CD4-positive, alpha-beta T cell treated with Interleukin-2 at 100 ng/mL for 4 hours (primary cell): ENCODE data around the gene LRRC14B.

ENCODE experiments used
- DNase-seq: peaks from one replicate; pipeline ENCODE4 v3.0.0-alpha.2; 2020; ENCODE audit warnings: low spot score

The LRRC14B gene

GRCh38 chr5:174876-175465 lies 16.3 kb upstream of the LRRC14B start:
- no peak for DNase-seq

- DNase-seq, result no peak
Measured at GRCh38 chr5:176296-176823, 14.9 kb upstream of the LRRC14B start.

GRCh38 chr5:178110-178509 lies 13.2 kb upstream of the LRRC14B start:
- DNase-seq, result no peak

GRCh38 chr5:179401-179800 lies 11.9 kb upstream of the LRRC14B start:
- DNase-seq, result no peak

- DNase-seq, result no peak
Measured at GRCh38 chr5:180286-180918, 10.9 kb upstream of the LRRC14B start.

- DNase-seq, result no peak
Measured at GRCh38 chr5:181160-181559, 10.1 kb upstream of the LRRC14B start.

- DNase-seq, result no peak
Measured at GRCh38 chr5:181566-181965, 9.7 kb upstream of the LRRC14B start.

- no peak for DNase-seq
Measured at GRCh38 chr5:182126-182525, 9.2 kb upstream of the LRRC14B start.

GRCh38 chr5:184471-184870 lies 6.8 kb upstream of the LRRC14B start:
- DNase-seq, result no peak

GRCh38 chr5:185095-186070 lies 5.9 kb upstream of the LRRC14B start:
- DNase-seq, result no peak

GRCh38 chr5:186091-187041 lies 4.9 kb upstream of the LRRC14B start:
- no peak for DNase-seq

- no peak for DNase-seq
Measured at GRCh38 chr5:187042-187431, 4.3 kb upstream of the LRRC14B start.

GRCh38 chr5:187617-188451 lies 3.5 kb upstream of the LRRC14B start:
- no peak for DNase-seq

- DNase-seq, result peak; percentile 88
Measured at GRCh38 chr5:188488-189481, 2.5 kb upstream of the LRRC14B start.

- DNase-seq, result no peak
Measured at GRCh38 chr5:189486-189885, 1.8 kb upstream of the LRRC14B start.

GRCh38 chr5:189976-190365 lies 1.3 kb upstream of the LRRC14B start:
- no peak for DNase-seq

GRCh38 chr5:190366-191035 lies 794 bp upstream of the LRRC14B start:
- DNase-seq, result no peak

GRCh38 chr5:191949-192690 lies 825 bp downstream of the LRRC14B start:
- DNase-seq, result no peak
